ENCODE results near the gene COPS2.

COPS2 gene

DNA sequence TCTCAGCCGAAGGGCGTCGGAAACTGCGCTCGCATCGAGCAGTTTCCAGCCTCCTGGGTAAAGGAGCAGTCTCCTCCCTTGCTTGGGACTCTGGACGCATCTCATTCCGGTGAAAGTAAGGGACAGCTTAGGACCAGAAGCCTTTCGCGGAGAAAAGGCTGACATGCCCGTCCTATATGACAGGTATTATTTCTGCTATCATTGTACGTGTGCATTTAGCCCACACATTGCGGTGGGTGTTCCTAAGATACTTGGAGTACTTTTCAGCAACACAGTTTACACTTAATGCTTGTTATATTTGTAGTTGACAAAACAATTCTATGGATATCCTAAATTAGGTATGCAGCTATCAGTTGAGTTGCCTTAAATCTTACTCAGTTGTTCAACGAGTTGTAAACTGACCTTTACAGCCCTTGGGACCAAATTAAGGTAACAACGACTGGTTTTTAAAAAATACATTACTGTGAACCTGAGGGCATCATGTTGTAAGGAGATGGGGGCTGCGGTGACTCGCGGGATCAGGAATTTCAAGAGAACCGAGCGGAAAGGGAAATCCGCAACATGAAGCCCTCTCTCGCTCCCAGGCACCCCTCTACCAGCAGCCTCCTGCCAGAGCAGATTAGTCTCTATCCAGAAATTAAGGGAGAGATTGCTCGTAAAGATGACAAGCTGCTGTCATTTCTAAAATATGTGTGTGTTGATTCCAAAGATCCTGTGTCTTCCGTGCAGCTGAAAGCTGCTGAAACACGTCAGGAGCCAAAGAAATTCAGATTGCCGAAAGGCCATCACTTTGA lies 632 bp upstream of the COPS2 start:
- no peak for DNase-seq

- no peak for DNase-seq
Measured at GRCh38 chr15:49154799-49155109, 645 bp downstream of the COPS2 start.

DNA sequence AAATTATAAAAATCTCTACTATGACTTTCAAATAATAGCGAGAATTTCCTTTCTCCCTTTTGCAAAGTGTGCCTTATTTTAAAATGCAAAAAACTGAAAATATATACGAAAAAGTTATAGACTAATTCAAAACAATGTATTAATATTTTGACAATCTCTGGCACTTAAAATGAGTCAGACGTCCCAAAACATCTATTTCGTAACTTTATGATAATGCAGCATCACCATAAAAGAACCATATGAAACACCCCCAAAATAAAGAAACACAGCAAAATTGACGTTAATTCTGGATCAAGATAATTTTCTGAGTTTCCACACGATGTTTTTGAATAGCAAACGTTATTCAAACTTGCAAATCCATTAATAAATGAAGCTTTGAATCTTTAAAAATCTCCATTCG lies 1.0 kb downstream of the COPS2 start:
- no peak for DNase-seq

- DNase-seq, result no peak
Measured at GRCh38 chr15:49152552-49153312, 2.7 kb downstream of the COPS2 start.

GRCh38 chr15:49151831-49152230 lies 3.6 kb downstream of the COPS2 start:
- DNase-seq, result no peak

- DNase-seq, result no peak
Measured at GRCh38 chr15:49148727-49149126, 6.7 kb downstream of the COPS2 start.

- DNase-seq, result no peak
Measured at GRCh38 chr15:49148298-49148697, 7.1 kb downstream of the COPS2 start.

DNA sequence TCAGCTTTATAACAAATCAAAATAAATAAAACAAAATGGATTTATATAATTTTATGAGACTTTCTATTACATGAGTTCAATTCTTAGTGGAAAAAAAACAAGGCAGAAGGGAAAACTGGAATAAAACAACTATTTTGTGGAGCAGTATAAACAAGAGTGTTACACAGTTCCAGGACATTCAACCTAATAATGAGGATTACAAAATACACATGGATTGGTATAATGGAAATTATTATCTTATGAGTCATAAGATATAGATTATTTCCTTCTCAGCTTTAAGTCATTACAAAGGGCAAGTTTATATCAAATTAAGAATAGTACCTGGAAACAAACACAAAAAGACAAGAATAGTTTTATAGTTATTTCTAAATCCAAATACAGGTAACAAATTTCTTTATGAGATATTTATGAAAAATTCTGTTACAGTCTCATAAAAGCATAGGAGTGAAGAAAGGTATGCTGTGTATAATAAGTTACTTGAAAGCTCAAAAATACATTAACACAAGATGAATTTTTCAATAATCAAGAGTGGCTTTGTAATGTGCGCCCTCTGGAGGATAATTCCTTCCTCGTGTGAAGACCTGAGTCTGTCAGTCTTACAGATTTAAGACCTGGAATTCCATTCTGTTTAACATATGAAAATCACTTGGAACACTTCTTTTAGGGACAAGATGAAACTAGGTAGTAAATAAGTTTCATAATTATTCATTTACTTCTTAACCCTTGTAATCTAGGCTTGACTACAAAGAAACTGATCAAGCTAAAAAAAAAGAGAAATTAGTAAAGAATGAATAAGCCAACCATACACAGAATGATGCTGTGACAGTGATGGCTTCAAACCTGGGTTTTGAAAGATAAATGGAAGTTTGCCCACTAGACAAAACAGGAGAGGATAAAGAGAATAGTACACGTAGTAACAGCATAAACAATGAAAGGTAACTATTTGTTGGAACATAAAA lies 9.5 kb downstream of the COPS2 start:
- no peak for DNase-seq

DNA sequence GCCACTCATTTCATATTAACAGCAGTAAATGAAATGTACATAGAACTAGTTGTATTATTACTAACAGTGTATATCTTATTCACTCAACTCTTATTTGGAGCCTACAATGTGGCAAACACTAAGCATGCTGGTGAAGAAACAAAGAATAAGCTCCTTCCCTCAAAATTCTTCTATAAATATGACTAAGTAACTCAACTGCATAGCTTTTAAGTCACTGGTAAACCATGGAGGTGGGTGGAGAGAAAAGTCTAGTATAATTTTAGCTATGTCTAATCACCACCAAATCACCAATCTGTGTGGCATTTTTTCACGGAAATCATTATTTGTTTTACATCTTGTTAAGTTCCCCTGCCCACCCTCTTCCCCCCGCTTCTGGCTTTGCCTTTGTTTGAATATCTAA lies 17.5 kb downstream of the COPS2 start:
- no peak for DNase-seq

- DNase-seq, result no peak
Measured at GRCh38 chr15:49135911-49136310, 19.5 kb downstream of the COPS2 start.

GRCh38 chr15:49135342-49135857 lies 20.0 kb downstream of the COPS2 start:
- DNase-seq, result no peak

- no peak for DNase-seq
Measured at GRCh38 chr15:49134683-49135341, 20.6 kb downstream of the COPS2 start.

DNA sequence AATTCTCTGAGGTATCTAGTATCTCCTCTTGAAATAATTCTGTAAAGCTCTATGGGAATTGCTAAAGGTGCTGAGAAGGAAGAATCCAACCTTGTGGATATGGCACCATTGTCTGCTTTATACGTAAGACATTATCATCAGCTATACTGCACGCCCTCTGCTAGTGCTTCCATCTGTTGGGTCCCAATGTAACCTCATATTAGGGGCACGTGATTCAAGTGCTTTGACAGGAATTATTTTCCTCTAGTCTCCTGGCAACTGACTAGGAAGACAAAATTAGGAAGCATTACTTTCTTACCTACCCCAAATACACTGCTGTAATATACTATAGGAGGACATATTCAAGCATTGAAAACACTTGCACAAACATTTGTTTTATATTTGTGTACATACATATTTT lies 24.0 kb downstream of the COPS2 start:
- DNase-seq, result no peak

DNA sequence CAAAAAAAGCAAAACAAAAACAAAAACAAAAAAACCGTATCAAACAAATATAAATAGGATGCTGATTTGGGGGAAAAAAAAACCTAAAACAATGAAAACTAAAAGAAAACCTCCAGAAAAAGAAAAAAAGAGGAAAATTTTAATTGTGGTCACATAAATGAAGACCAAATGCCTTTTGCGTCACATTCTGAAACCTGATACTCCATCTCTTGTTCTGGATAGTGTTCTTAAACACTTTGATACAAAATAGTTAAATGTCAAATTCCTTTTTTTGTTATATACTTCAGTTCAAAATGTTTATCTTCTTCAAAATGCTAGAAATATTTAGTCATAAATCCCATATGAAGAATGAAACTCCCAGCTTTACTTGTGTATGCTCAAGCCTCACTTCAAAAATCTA lies 31.0 kb downstream of the COPS2 start:
- no peak for DNase-seq

GRCh38 chr15:49122541-49123062 lies 32.8 kb downstream of the COPS2 start:
- DNase-seq, result no peak

- DNase-seq, result no peak
Measured at GRCh38 chr15:49121901-49122300, 33.5 kb downstream of the COPS2 start.

DNA sequence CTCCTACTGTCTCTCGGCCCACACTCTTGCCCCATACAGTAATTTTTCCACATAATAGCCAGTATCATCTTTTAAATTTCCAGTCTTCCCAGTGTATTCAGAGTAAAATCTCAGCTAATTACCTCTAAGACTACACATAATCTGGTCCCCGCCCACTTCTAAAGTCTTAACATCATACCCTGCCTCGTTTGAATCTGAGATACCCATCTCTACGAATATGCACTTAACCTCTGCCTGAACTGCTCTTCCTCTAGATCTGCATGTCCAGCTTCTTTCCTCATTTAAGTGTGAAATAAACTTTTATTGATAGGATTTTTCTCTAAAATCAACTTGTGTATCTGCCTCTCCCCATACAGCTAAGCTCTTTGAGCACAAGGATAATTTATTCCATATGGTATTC lies 34.6 kb downstream of the COPS2 start:
- no peak for DNase-seq

DNA sequence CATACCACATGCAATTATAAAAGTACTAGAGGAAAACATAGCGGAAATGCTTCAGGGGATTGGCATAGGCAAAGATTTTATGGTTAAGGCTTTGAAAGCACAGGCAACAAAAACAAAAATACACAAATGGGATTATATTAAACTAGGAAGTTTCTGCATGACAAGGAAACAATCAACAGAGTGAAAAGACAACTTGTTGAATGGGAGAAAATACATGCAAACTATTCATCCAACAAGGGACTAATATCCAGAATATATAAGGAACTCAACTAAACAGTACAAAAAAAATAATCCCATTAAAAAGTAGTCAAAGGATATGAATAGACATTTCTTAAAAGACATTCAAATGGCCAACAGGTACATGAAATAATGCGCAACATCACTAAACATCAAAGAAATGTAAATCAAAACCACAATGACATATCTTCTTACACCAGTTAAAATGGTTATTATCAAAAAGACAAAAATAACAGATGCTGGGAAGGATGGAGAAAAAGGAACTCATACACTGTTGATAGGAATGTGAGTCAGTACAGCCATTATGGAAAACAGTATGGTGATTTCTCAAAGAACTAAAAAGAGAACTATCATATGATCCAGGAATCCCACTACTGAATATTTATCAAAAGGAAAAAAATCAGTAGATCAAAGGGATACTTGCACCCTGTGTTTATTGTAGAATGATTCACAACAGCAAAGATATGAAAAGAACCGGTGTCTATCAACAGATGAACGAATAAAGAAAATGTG lies 39.1 kb downstream of the COPS2 start:
- DNase-seq, result no peak

DNA sequence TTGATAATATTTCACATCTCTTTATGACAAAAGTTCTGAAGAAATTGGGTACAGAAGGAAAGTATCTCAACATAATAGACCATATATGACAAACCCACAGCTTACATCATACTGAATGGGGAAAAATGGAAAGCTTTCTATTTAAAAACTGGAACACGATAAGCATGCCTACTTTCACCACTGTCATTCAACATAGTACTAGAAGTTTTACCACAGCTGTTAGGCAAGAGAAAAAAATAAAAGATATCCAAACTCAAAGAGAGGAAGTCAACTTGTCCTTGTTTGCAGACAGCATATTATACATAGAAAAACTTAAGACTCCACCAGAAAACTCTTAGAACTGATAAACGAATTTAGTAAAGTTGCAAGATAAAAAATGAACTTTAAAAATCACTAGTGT lies 40.3 kb downstream of the COPS2 start:
- DNase-seq, result no peak

- DNase-seq, result no peak
Measured at GRCh38 chr15:49110158-49110944, 45.0 kb downstream of the COPS2 start.

DNA sequence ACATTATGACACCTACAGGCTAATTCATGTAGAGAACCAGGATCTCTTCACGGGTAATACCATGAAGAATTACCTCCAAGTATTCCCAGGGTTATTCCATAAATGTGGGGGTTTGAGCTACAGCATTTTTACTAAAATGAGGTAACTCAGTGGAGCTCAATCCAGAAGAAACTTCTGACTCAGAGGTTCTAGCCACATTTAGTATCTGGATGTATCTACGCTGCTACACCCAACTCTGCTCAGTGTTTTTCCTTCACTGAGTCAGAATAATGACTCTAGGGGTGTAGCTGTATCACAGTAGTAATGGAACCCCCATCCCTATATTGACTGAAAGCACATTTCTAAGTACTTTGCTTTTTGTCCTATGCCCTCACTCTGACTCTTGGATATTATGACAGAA lies 52.4 kb downstream of the COPS2 start:
- no peak for DNase-seq

Data from NCI-H510A (cell line).